Muscle of leg (tissue), 11 donors: ENCODE results near the gene TNS1. TPM values are rescaled to one million over a fixed set of nuclear protein-coding genes. Genes with fewer than 3 reads are reported as not detected.

ENCODE experiments used
- DNase-seq: peaks from one replicate; pipeline ENCODE4 v3.0.0; 2013
- H3K27ac ChIP-seq: one replicate; pipeline ENCODE4 v1.5.1; 2013; ENCODE audit warnings: mild to moderate bottlenecking, low read length, control low read depth
- H3K27me3 ChIP-seq: one replicate; pipeline ENCODE4 v1.6.1; 2013; ENCODE audit warnings: low read length; ENCODE audit not compliant: control insufficient read depth, insufficient read depth
- H3K36me3 ChIP-seq: one replicate; pipeline ENCODE4 v1.6.1; 2013; ENCODE audit warnings: low read length; ENCODE audit not compliant: control insufficient read depth, insufficient read depth
- H3K4me1 ChIP-seq: one replicate; pipeline ENCODE4 v1.6.1; 2013; ENCODE audit warnings: low read length; ENCODE audit not compliant: control insufficient read depth, insufficient read depth
- H3K4me3 ChIP-seq: one replicate; pipeline ENCODE4 v1.5.1; 2013; ENCODE audit warnings: low read length, control low read depth
- H3K9me3 ChIP-seq: replicated peaks from 2 replicates; pipeline ENCODE4 v1.6.1; 2013; ENCODE audit warnings: low read depth, low read length; ENCODE audit not compliant: control insufficient read depth
- WGBS: methylation state at CpG from one replicate; pipeline ENCODE4 v1.1.5; 2013; ENCODE audit warnings: missing lambda C conversion rate; ENCODE audit not compliant: insufficient coverage; 5-methylcytosine and 5-hydroxymethylcytosine counted together
- polyA plus RNA-seq, 8 donors: library from polyadenylated mRNA; unstranded; fragments of 120-200 nt; gene quantifications; one replicate each; pipeline versions ENCODE4 v1.2.1 to v1.2.3, GENCODE V29; 2013; ENCODE audit warnings: inconsistent platforms in 1 of 8, low replicate concordance in 1 of 8; ENCODE audit not compliant: insufficient read length in 8 of 8, insufficient read depth in 1 of 8
- total RNA-seq: library from RNA; stranded (reverse); fragments of 120-200 nt; gene quantifications from one replicate; pipeline ENCODE4 v1.2.4, GENCODE V29; 2013

Gene TNS1
- total and polyA plus RNA-seq, 9 donors, result 68.1 to 129 (median 114) TPM

GRCh38 chr2:217947383-217948350, 55.1 kb downstream of the TNS1 start:
- H3K27ac ChIP-seq, result no peak overlapping the region
- H3K4me1 ChIP-seq, result peaks cover 75% of the 10 kb centered on the region
- 44% methylated on average over 11 of the region's 19 CpGs for WGBS
- DNase-seq, result no peak
- H3K27me3 ChIP-seq, result no peaks in the 10 kb centered on the region
- no peaks in the 10 kb centered on the region for H3K36me3 ChIP-seq
- H3K9me3 ChIP-seq, result no peaks in the 10 kb centered on the region
- no peak overlapping the region for H3K4me3 ChIP-seq

DNA sequence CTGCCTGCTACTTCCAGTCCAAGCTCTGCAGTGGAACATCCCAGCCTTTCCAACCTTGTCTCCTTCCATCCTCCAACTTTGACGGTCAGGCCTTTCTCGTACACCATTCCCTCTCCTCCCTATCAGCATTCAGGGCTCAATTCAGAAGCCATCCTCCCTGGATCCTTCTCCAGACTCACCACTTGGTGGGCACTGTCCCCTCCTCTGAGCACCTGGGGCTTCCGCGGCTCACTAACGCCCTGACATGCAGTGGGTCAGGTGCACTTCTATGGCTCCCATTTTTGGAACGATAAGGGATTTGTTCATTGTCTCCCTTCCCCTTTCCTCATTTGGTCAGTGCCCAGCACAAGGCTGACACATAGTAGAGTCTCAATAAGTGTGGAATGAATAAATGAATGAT, 56.7 kb downstream of the TNS1 start:
- H3K27ac ChIP-seq, result no peak overlapping the region
- WGBS, result 63% methylated on average over 5 of the region's 6 CpGs
- peaks cover 75% of the 10 kb centered on the region for H3K4me1 ChIP-seq
- no peak overlapping the region for H3K4me3 ChIP-seq
- H3K36me3 ChIP-seq, result no peaks in the 10 kb centered on the region
- H3K27me3 ChIP-seq, result no peaks in the 10 kb centered on the region
- no peak for DNase-seq
- H3K9me3 ChIP-seq, result no peaks in the 10 kb centered on the region

DNA sequence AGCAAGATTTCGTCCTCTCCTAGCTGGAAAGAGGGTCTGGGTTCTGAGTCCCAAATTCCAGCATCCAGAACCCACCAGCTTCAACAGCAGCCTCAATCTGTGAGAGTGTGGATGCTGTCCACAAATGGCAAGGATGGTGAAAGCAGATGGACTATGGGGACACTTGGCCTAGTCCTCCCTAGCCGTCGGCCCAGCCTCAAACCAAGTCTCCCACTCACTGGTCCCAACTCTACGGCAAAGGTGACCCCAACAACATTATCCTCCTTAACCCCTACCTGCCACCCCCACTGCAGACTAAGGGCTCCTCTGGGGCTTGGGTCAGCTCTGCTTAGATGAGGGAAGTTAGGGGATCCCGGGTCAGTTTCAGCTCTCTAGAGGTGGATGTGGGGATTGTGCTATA, 57.3 kb downstream of the TNS1 start:
- no peak overlapping the region for H3K4me3 ChIP-seq
- no peaks in the 10 kb centered on the region for H3K27me3 ChIP-seq
- H3K36me3 ChIP-seq, result peaks cover 2% of the 10 kb centered on the region
- no peak overlapping the region for H3K27ac ChIP-seq
- H3K4me1 ChIP-seq, result peaks cover 77% of the 10 kb centered on the region
- DNase-seq, result no peak
- no peaks in the 10 kb centered on the region for H3K9me3 ChIP-seq
- WGBS, result no CpG with 5 or more reads among the region's 5 CpGs

GRCh38 chr2:217944923-217945322, 57.9 kb downstream of the TNS1 start:
- Histone ChIP-seq H3K4me3 (no peak overlapping the region), H3K36me3 (peaks cover 2% of the 10 kb centered on the region), H3K4me1 (peaks cover 76% of the 10 kb centered on the region), H3K27me3 (no peaks in the 10 kb centered on the region), H3K27ac (no peak overlapping the region), H3K9me3 (no peaks in the 10 kb centered on the region)
- no peak for DNase-seq
- WGBS, result 70% methylated on average over 5 of the region's 8 CpGs

- Histone ChIP-seq H3K27me3 (no peaks in the 10 kb centered on the region), H3K4me1 (peaks cover 81% of the 10 kb centered on the region), H3K36me3 (peaks cover 2% of the 10 kb centered on the region), H3K9me3 (no peaks in the 10 kb centered on the region), H3K27ac (peak overlapping the region; percentile 65), H3K4me3 (peak overlapping the region; percentile 75)
- DNase-seq, result no peak
- WGBS, result no CpG with 5 or more reads among the region's 3 CpGs
Measured at GRCh38 chr2:217944366-217944765, 58.4 kb downstream of the TNS1 start.

DNA sequence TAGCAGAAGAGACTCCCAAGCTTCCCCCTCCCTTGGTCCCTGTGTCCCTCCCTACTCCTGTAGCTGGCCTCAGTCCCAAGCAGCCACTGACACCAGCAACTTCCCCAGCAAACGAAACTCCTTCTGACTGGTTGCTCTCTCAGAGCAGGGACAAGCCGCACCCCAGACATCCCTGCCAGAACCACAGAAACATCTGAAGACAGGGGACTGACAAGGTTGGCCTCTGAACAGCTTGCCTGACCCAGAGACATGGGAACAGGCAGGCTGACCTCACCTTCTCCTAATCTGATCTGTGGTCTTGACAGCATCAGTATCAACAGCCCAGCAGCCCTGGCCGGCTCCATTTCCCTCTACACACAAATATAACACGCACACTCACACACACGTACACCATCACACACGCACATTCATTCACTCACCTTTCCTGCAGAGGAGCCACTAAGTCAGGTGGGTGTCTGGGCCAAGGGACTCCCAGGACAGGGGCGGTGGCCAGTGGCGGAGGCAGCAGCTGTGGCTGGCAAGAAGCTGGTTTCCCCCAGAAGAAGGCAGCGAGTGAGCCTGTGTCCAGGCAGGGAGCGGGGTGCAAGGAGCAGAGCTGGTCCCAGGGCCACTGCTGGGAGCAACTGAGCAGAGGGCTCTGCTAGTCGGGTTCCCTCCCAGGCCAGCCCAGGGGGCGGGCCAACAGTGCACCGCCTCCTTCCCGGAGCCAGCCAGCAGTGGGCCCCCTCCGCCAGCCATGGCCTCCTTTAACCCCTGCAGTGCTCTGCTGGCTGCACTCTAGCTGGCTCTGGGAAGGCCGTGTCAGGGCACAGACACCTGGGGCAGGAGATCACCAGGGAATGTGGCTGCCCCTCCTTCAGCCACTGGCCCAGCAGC, 59.1 kb downstream of the TNS1 start:
- H3K9me3 ChIP-seq, result no peaks in the 10 kb centered on the region
- H3K4me1 ChIP-seq, result peaks cover 80% of the 10 kb centered on the region
- H3K27me3 ChIP-seq, result no peaks in the 10 kb centered on the region
- H3K27ac ChIP-seq, result peak overlapping the region; percentile 85
- WGBS, result 3% methylated on average over 16 of the region's 16 CpGs
- peak; percentile 88 for DNase-seq
- H3K36me3 ChIP-seq, result peaks cover 7% of the 10 kb centered on the region
- H3K4me3 ChIP-seq, result peak overlapping the region; percentile 75

DNA sequence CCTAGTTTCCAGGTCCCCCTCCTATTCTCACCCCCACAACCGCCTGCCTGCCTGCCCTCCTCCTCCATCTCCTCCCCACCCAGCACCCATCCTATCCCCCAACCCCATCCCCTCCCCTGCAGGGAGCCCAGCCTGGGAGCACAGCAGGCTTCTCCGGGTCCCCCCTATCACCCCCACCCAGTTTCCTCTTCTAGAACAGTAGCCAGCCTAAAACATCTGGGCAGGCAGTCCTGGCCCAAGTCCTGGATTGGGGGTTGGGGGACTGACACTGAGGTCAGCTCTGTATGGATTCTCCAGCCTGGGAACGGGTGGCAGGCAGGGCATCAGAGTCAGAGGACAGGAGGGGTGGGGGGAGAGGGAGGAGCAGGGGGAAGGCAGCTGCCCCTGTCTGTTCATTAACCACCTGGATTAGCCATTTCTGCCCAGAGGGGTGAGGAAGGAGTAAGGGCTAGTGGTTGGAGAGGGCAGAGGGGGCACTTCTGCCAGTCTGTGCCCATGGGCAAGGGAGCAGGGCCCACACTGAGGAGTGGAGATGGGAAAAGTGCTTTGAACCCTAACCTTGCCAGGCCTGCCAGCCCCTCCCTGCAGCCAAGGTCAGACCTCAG, 60.0 kb downstream of the TNS1 start:
- H3K4me1 ChIP-seq, result peaks cover 80% of the 10 kb centered on the region
- no peaks in the 10 kb centered on the region for H3K27me3 ChIP-seq
- no peaks in the 10 kb centered on the region for H3K9me3 ChIP-seq
- H3K27ac ChIP-seq, result peak overlapping the region; percentile 85
- peak; percentile 63 for DNase-seq
- peaks cover 8% of the 10 kb centered on the region for H3K36me3 ChIP-seq
- WGBS, result 0% methylated on average over 2 of the region's 3 CpGs
- H3K4me3 ChIP-seq, result peak overlapping the region; percentile 75

DNA sequence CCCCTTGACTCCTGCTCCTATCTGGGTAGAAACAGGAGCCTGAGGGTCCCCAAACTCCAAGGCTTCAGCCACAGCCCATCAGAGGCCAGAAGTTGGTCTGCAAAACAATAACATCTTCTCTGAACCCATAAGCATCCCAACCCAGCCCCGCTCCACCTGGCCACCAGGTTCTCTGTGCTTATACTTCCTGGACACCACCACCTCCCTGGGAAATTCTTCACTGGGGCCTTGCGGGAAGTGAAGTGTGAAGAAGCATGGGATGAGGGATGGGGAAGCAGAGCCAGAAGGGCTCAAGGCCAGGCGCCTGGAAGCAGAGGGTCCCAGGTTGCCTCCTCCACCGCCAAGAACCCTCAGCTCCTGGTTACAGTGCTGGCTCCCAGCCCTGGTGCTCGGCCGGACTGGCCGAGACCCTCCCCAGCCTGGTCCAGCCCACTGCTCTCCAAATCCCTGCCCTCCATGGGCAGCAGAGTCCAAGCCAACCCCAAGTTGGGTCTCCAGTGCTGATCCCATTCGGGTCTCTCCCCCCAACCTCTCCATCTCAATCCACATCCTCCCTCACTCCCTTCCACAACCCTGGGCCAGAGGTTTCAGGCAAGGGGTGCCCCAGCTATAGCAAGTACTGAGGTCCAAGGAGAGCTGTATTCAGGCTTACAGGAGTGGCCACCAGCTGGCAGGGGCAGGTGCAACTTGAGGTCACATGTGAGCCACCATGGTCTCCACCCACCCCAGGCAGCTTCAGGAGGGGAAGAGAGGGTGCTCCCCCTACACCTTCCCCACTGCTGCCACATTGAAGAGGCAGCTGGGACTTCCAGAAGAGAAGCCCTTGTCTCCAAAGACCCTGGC, 60.7 kb downstream of the TNS1 start:
- peaks cover 8% of the 10 kb centered on the region for H3K36me3 ChIP-seq
- 33% methylated on average over 5 of the region's 8 CpGs for WGBS
- H3K27me3 ChIP-seq, result no peaks in the 10 kb centered on the region
- H3K27ac ChIP-seq, result peak overlapping the region; percentile 59
- H3K4me1 ChIP-seq, result peaks cover 80% of the 10 kb centered on the region
- H3K4me3 ChIP-seq, result peak overlapping the region; percentile 75
- no peaks in the 10 kb centered on the region for H3K9me3 ChIP-seq
- no peak for DNase-seq

- WGBS, result 55% methylated on average over 7 of the region's 11 CpGs
- peaks cover 8% of the 10 kb centered on the region for H3K36me3 ChIP-seq
- peaks cover 85% of the 10 kb centered on the region for H3K4me1 ChIP-seq
- H3K4me3 ChIP-seq, result peak overlapping the region; percentile 75
- no peaks in the 10 kb centered on the region for H3K27me3 ChIP-seq
- peak overlapping the region; percentile 35 for H3K27ac ChIP-seq
- H3K9me3 ChIP-seq, result no peaks in the 10 kb centered on the region
- DNase-seq, result no peak
Measured at GRCh38 chr2:217941339-217941738, 61.5 kb downstream of the TNS1 start.
